Caco-2 (cell line): Measurements from ENCODE around the gene MAP3K4. TPM values are rescaled to one million over a fixed set of nuclear protein-coding genes. Genes with fewer than 3 reads are reported as not detected.

Source experiments
- BruUV-seq: library from RNA; stranded (reverse); fragments of 400-500 nt; replicated peaks from 2 replicates; lab custom pipeline; 2021; lab: Mats Ljungman, UMichigan
- CTCF ChIA-PET: fragments of 300-600 bp; sonication (Branson Sonifier 250); formaldehyde crosslinking; loops from one replicate; lab custom pipeline; 2022; ENCODE audit warnings: antibody characterized with exemption; lab: Charles Lee
- POLR2A ChIA-PET: fragments of 300-600 bp; sonication (Branson Sonifier 250); formaldehyde crosslinking; loops from one replicate; lab custom pipeline; 2022; ENCODE audit warnings: antibody characterized with exemption; lab: Charles Lee
- DNase-seq, 2 experiments: peaks; one replicate each; pipeline versions ENCODE4 v3.0.0 to v3.0.0-alpha.2; 2020 to 2022
- H3K27me3 ChIP-seq: replicated peaks from 2 replicates; pipeline ENCODE4 v1.6.0; 2011; ENCODE audit warnings: low read length; ENCODE audit not compliant: control insufficient read depth, insufficient read depth
- H3K36me3 ChIP-seq: 2 replicates; pipeline ENCODE4 v1.5.1; 2011; ENCODE audit warnings: low read length; ENCODE audit not compliant: control insufficient read depth, insufficient read depth
- H3K4me1 ChIP-seq: fragments of 250-450 bp; sonication (Bioruptor Pico); 2 replicates; pipeline ENCODE4 v1.5.1; 2020; ENCODE audit warnings: mild to moderate bottlenecking
- H3K4me3 ChIP-seq: 2 replicates; pipeline ENCODE4 v1.5.1; 2011; ENCODE audit warnings: low read depth, mild to moderate bottlenecking, control low read depth, low read length
- H3K9me3 ChIP-seq: fragments of 250-450 bp; sonication (Bioruptor Pico); 2 replicates; pipeline ENCODE4 v1.5.1; 2020; ENCODE audit warnings: mild to moderate bottlenecking, moderate library complexity
- H3K27ac Mint-ChIP-seq: one replicate; pipeline ENCODE4 v1.8.0; 2022; ENCODE audit warnings: mixed read lengths; ENCODE audit not compliant: unreplicated experiment
- H3K27me3 Mint-ChIP-seq: one replicate; pipeline ENCODE4 v1.8.0; 2022; ENCODE audit warnings: mixed read lengths; ENCODE audit not compliant: insufficient read depth, unreplicated experiment
- H3K36me3 Mint-ChIP-seq: one replicate; pipeline ENCODE4 v1.8.0; 2022; ENCODE audit warnings: mild to moderate bottlenecking, mixed read lengths; ENCODE audit not compliant: insufficient read depth, unreplicated experiment
- H3K4me1 Mint-ChIP-seq: one replicate; pipeline ENCODE4 v1.8.0; 2022; ENCODE audit warnings: low read depth, mixed read lengths; ENCODE audit not compliant: unreplicated experiment
- H3K4me3 Mint-ChIP-seq: one replicate; pipeline ENCODE4 v1.8.0; 2022; ENCODE audit warnings: mild to moderate bottlenecking, moderate library complexity, mixed read lengths; ENCODE audit not compliant: unreplicated experiment
- H3K9me3 Mint-ChIP-seq: one replicate; pipeline ENCODE4 v1.8.0; 2022; ENCODE audit warnings: mixed read lengths; ENCODE audit not compliant: unreplicated experiment
- CTCF ChIP-seq, 2 experiments: fragments of 200-600 bp in 1 of 2; IDR thresholded peaks; 1 replicate in 1 of 2; 2 replicates in 1 of 2; pipeline versions ENCODE4 v1.5.1 to v1.8.0; 2011 to 2022; ENCODE audit warnings: antibody characterized with exemption in 1 of 2, control low read depth in 1 of 2, inconsistent platforms in 1 of 2, low read depth in 1 of 2, low read length in 1 of 2, mild to moderate bottlenecking in 1 of 2, moderate library complexity in 1 of 2; ENCODE audit not compliant: insufficient read depth in 1 of 2, severe bottlenecking in 1 of 2, unreplicated experiment in 1 of 2
- intact Hi-C: fragments of 100-400 bp; cut with micrococcal nuclease; formaldehyde crosslinking; loops from one replicate; pipeline ENCODE4 v1.10.0; 2022; ENCODE audit not compliant: unreplicated experiment
- total RNA-seq: library from RNA; stranded (reverse); gene quantifications from 2 replicates; pipeline ENCODE4 v1.2.3, GENCODE V29; 2022

Gene MAP3K4
- total RNA-seq, 1 experiment from 2014 or later: 34.3 TPM

DNA sequence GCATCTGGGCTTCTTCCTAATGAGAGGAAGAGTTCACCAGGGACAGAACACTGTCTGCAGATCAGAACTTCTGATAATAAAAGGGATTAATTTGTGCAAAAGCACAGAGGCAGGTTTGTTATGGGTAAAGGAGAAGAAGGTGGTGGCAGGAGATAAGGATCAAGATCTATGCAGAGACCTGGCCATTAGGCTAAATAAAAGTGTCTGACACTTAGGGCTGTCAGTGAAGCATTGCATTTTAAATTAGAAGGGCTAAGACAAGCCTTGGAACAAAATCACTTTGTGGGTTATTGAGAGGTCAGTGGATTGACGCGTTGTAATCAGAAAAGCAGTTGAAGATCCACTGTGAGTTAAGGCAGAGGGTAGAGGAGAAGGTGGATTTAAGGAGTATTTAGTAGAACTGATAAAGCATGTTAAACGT lies 76.8 kb downstream of the MAP3K4 start:
- no peaks in the 10 kb centered on the region for H3K4me1 Mint-ChIP-seq
- H3K36me3 ChIP-seq: no peaks in the 10 kb centered on the region
- H3K27me3 Mint-ChIP-seq: no peaks in the 10 kb centered on the region
- intact Hi-C loops: no loop called here
- no peaks in the 10 kb centered on the region for H3K4me1 ChIP-seq
- no peaks in the 10 kb centered on the region for H3K9me3 Mint-ChIP-seq
- DNase-seq: no peak
- no peak overlapping the region for H3K4me3 Mint-ChIP-seq
- BruUV-seq: no TSS peak
- no peak overlapping the region for H3K27ac Mint-ChIP-seq
- ChIA-PET CTCF (no interaction called here), POLR2A (no interaction called here)
- no peak overlapping the region for H3K4me3 ChIP-seq
- TF ChIP-seq CTCF (IDR thresholded peaks at IDR 0.05; ENCODE audit: insufficient read depth in 1 of 2, low read depth in 1 of 2, low read length in 1 of 2, severe bottlenecking in 1 of 2, unreplicated experiment in 1 of 2): no peak
- H3K36me3 Mint-ChIP-seq: no peaks in the 10 kb centered on the region
- no peaks in the 10 kb centered on the region for H3K27me3 ChIP-seq
- H3K9me3 ChIP-seq: no peaks in the 10 kb centered on the region

GRCh38 chr6:161073930-161074329 lies 82.4 kb downstream of the MAP3K4 start:
- Histone ChIP-seq H3K27me3 (no peaks in the 10 kb centered on the region), H3K36me3 (no peaks in the 10 kb centered on the region), H3K4me1 (no peaks in the 10 kb centered on the region), H3K9me3 (no peaks in the 10 kb centered on the region), H3K4me3 (no peak overlapping the region)
- H3K36me3 Mint-ChIP-seq: no peaks in the 10 kb centered on the region
- no peaks in the 10 kb centered on the region for H3K4me1 Mint-ChIP-seq
- BruUV-seq: no TSS peak
- no peaks in the 10 kb centered on the region for H3K27me3 Mint-ChIP-seq
- no peak overlapping the region for H3K4me3 Mint-ChIP-seq
- ChIA-PET POLR2A (no interaction called here), CTCF (no interaction called here)
- intact Hi-C loops: no loop called here
- no peaks in the 10 kb centered on the region for H3K9me3 Mint-ChIP-seq
- no peak for TF ChIP-seq CTCF (IDR thresholded peaks at IDR 0.05; ENCODE audit: insufficient read depth in 1 of 2, low read depth in 1 of 2, low read length in 1 of 2, severe bottlenecking in 1 of 2, unreplicated experiment in 1 of 2)
- DNase-seq: no peak
- no peak overlapping the region for H3K27ac Mint-ChIP-seq

GRCh38 chr6:161074496-161075121 lies 83.0 kb downstream of the MAP3K4 start:
- peak in 1 of 2 experiments; percentile 6 for DNase-seq
- intact Hi-C loops: no loop called here
- Mint-ChIP-seq H3K4me3 (no peak overlapping the region), H3K27me3 (no peaks in the 10 kb centered on the region), H3K36me3 (peaks cover 4% of the 10 kb centered on the region), H3K4me1 (no peaks in the 10 kb centered on the region), H3K27ac (no peak overlapping the region), H3K9me3 (no peaks in the 10 kb centered on the region)
- no peak overlapping the region for H3K4me3 ChIP-seq
- no peaks in the 10 kb centered on the region for H3K4me1 ChIP-seq
- BruUV-seq: no TSS peak
- H3K27me3 ChIP-seq: no peaks in the 10 kb centered on the region
- TF ChIP-seq CTCF (IDR thresholded peaks at IDR 0.05; ENCODE audit: insufficient read depth in 1 of 2, low read depth in 1 of 2, low read length in 1 of 2, severe bottlenecking in 1 of 2, unreplicated experiment in 1 of 2): no peak
- no peaks in the 10 kb centered on the region for H3K36me3 ChIP-seq
- no peaks in the 10 kb centered on the region for H3K9me3 ChIP-seq
- ChIA-PET CTCF (no interaction called here), POLR2A (no interaction called here)
